CD4-positive, alpha-beta T cell treated with Interleukin-6 at 100 ng/mL for 8 hours (primary cell): ENCODE data around the gene HFM1.
A peak's percentile ranks its signal among the peaks of the same experiment; 100 is the strongest.
"Not testable (repeated sequence)": the region's sequence is repeated elsewhere in the genome, so short reads cannot be mapped to it uniquely, and the experiment has no call there.

Source experiments
- DNase-seq: peaks from one replicate; pipeline ENCODE4 v3.0.0-alpha.2; 2020; ENCODE audit warnings: mixed read lengths, low spot score

HFM1 gene

GRCh38 chr1:91404151-91405012, at the start of gene HFM1:
TSS of gene HFM1 (minus strand) at chr1:91404837. CDS start at chr1:91401082, 3,755 bp downstream.
- DNase-seq: peak; percentile 12

DNA sequence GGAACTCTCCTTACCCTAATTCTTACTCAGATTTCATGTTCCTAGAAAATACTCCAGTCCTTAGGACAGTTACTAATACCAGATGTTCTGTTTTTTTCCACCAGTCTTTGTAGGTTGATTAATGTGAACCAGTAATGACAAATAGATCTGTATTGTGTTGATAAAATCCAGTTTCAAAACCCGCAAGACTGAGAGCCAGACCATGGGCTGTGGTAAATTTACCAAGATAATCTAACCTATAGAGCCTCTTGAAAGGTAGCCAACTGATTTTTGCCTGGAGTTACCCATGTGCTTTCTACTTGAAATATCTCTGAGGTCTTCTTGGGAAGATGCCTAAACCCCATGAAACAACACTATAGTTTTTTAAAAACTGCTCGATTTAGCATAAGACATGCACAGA, 49.5 kb upstream of the HFM1 start:
- DNase-seq: no peak

GRCh38 chr1:91450260-91450659, 45.6 kb upstream of the HFM1 start:
- DNase-seq: no peak

GRCh38 chr1:91447782-91448181, 43.1 kb upstream of the HFM1 start:
- DNase-seq: not testable (repeated sequence)

GRCh38 chr1:91441980-91442379, 37.3 kb upstream of the HFM1 start:
- DNase-seq: not testable (repeated sequence)

DNA sequence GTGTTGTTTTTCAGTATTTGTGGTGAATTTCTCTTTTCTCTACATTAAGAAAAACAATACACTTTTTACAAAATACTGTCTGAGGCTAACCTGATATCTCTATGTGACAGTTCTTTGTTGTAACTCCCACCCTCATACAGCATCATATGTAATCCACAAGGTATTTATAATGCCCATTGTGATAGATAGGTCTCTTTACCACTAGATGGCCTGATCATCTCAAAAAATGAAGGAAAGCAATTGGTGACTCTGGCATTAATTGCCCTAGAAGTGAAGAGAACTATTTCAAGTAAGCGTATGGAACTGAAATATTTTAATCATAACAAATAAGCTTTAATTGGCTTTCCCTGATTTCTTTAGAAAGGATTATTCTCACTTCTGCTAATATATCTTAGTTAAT, 36.2 kb upstream of the HFM1 start:
- no peak for DNase-seq

GRCh38 chr1:91439016-91439415, 34.4 kb upstream of the HFM1 start:
- no peak for DNase-seq

DNA sequence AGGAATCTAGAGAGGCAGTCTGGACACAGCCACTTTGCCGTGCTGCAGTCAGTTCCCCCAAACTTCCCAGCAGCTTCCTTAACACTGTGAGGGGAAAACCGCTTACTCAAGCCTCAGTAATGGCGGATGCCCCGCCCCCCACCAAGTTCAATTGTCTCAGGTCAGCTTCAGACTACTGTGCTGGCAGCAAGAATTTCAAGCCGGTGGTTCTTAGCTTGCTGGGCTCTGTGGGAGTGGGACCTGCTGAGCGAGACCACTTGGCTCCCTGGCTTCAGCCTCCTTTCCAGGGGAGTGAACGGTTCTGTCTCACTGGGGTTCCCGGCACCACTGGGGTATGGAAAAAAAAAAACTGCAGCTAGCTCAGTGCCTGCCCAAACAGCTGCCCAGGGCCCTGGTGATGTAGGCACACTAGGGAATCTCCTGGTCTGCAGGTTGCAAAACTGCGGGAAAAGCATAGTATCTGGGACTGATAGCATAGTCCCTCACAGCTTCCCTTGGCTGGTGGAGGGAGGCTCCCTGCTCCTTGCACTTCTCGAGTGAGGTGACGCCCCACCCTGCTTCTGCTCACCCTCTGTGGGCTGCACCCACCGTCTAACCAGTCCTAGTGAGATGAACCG, 23.7 kb upstream of the HFM1 start:
- DNase-seq: no peak

- DNase-seq: no peak
Observed at GRCh38 chr1:91427741-91428140, 23.1 kb upstream of the HFM1 start.

- DNase-seq: not testable (repeated sequence)
Observed at GRCh38 chr1:91422523-91422922, 17.9 kb upstream of the HFM1 start.

- no peak for DNase-seq
Observed at GRCh38 chr1:91412371-91412770, 7.7 kb upstream of the HFM1 start.

- no peak for DNase-seq
Observed at GRCh38 chr1:91406773-91407389, 2.2 kb upstream of the HFM1 start.

GRCh38 chr1:91402023-91402422, 2.6 kb downstream of the HFM1 start:
- no peak for DNase-seq

- DNase-seq: no peak
Observed at GRCh38 chr1:91400133-91400725, 4.4 kb downstream of the HFM1 start.

DNA sequence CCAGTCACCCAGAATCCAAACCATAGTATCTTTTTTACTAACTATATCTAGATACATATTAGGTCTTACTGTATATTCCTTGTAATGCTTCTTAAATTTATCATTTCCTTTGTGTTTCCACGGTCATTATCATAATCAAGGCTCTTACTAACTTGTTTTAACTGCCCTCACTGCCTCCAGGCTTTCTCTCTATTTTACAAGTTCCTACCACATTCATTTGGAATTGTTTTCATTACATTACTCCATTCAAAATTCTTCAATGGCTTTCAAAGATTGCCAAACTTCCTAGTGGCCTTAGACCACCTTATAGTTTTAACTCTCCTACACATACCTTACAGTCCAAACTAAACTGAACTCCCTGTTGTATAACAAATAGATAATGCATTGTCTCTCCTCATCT, 6.3 kb downstream of the HFM1 start:
- DNase-seq: no peak

GRCh38 chr1:91397605-91398004, 7.0 kb downstream of the HFM1 start:
- DNase-seq: no peak

DNA sequence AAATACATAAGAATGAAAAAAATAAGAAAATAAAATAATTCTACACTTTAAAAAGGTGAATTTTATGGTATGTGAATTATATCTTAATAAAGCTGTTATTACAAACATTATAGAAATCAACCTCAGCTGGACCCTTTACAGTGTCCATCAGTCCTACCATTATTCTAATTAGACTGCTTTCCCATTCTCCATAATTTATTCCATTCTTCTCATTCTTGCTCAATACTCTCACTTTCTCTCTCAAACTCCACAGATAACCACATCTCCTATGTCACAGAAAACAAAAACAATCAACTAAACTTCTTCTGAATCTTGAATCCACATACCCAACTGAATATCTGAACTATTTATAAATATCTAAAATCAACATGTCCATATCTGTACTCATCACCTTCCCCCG, 11.6 kb downstream of the HFM1 start:
- no peak for DNase-seq

DNA sequence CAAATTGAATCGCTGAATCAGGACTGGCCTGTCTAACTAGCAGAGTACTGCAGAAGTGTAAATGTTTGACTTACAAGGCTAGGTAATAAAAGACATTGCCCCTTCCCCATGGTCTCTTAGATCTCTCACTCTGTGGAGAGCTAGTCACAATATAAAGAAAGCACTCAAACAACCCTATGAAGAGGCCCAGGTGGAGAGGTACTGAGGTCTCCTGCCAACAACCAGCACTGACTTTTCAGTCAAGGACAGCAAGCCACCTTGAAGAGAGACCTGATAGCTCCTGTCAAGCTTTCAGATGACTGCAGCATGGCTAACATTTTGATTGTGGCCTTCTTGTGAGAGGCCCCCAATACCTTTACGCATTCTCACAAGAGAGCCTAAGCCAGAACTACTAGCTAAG, 18.5 kb downstream of the HFM1 start:
- DNase-seq: no peak

DNA sequence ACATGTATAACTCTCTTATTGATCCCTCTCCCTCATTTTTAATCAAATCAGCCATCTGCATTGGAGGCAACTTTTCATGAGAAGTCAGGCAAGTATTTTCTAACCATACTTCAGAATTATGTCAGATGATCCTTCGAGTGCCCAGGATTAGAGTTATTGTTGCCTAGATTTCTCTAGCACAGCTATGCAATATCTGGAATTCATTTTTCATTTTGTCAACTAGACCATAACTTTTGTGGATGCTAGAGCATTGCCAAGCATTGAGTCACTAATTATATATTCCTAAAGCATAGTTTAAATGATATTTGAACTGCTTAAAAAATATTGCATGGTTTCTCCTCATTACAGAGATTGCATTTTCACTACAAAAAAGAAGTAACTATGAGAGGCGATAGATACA, 21.2 kb downstream of the HFM1 start:
- DNase-seq: no peak

DNA sequence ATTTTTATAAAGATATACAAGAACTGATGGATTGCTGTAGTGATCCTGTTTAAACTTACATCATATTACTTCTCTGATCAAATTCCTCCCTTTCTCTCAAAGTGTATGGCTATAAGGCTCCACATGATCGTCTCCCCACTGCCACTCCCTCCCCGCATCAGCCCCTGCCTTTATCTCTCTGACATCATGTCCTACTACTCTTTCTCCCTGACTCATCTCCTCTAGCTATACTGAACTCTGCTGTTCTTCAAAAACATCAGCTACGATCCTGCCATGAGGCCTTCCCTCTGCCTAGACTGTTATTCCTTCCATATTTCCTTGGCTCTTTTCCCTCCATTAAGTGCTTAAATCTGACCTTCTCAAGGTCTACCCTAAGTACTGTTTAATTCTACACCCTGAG, 22.8 kb downstream of the HFM1 start:
- no peak for DNase-seq

DNA sequence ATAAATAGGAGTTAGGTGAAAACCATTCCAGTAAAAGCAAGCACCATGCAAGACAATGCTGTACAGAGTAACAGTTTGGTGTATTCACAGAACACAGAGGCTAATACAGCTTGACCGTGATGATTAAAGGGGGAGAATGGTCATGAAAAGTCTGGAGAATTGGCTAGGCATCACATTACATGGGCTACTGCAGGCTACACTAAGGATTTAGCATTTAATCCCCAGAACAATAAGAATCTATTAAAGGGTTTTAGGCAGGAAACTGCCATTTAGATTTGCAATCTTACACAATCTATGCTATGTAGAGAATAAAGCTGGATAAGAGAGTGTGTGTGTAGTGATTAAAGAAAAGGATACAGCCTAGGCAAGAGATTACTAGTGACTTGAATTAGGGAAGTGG, 30.6 kb downstream of the HFM1 start:
- no peak for DNase-seq

- not testable (repeated sequence) for DNase-seq
Observed at GRCh38 chr1:91372230-91372629, 32.4 kb downstream of the HFM1 start.

DNA sequence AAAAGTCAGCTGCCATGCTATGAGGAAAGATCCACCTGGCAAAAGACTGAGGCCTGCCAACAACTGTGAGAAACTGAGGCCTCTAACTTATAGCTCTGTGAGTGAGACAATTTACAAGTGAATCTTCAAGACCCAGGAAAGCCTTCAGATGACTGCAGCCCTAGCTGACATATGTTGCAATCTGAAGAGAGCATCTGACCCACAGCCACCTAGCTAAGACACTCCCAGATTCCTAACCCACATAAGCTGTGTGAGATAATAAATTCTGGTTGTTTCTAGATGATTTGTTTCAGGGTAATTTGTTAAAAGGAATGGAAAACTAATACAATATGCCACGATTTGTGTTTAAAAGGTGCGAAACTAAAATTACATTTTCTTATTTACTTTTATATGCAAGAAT, 55.1 kb downstream of the HFM1 start:
- no peak for DNase-seq
